Type B pancreatic cell (in vitro differentiated cells): ENCODE measurements around the gene ARHGEF4. TPM values are rescaled to one million over a fixed set of nuclear protein-coding genes. Genes with fewer than 3 reads are reported as not detected.
A peak's percentile ranks its signal among the peaks of the same experiment; 100 is the strongest.

Experiments used
- DNase-seq: peaks from one replicate; pipeline ENCODE4 v3.0.0; 2021; ENCODE audit warnings: mixed read lengths; ENCODE audit not compliant: unreplicated experiment; ENCODE audit errors: extremely low spot score
- H3K27ac Mint-ChIP-seq: 2 replicates; pipeline ENCODE4 v1.8.0; 2021; ENCODE audit warnings: mild to moderate bottlenecking, mixed read lengths
- H3K27me3 Mint-ChIP-seq: 2 replicates; pipeline ENCODE4 v1.8.0; 2021; ENCODE audit warnings: mixed read lengths
- H3K36me3 Mint-ChIP-seq: 2 replicates; pipeline ENCODE4 v1.8.0; 2021; ENCODE audit warnings: mixed read lengths
- H3K4me1 Mint-ChIP-seq: one replicate; pipeline ENCODE4 v1.8.0; 2021; ENCODE audit warnings: mixed read lengths; ENCODE audit not compliant: unreplicated experiment
- H3K4me3 Mint-ChIP-seq: 2 replicates; pipeline ENCODE4 v1.8.0; 2021; ENCODE audit warnings: mild to moderate bottlenecking, mixed read lengths
- H3K9me3 Mint-ChIP-seq: 2 replicates; pipeline ENCODE4 v1.8.0; 2021; ENCODE audit warnings: mixed read lengths
- CTCF ChIP-seq: fragments of 200-600 bp; sonication (generic); conservative IDR thresholded peaks from 2 replicates; pipeline ENCODE4 v1.5.0; 2021; ENCODE audit warnings: antibody characterized with exemption, mild to moderate bottlenecking
- total RNA-seq: library from RNA; stranded (reverse); gene quantifications from 2 replicates; pipeline ENCODE4 v1.2.1, GENCODE V29; 2021; ENCODE audit warnings: low replicate concordance

Gene ARHGEF4
- total RNA-seq, 1 donor from 2014 or later = 31.4 TPM

GRCh38 chr2:130915595-130916437, 79.1 kb downstream of the ARHGEF4 start:
- H3K4me1 Mint-ChIP-seq = peaks cover 8% of the 10 kb centered on the region

GRCh38 chr2:130916438-130916705, 79.7 kb downstream of the ARHGEF4 start:
- no peaks in the 10 kb centered on the region for H3K9me3 Mint-ChIP-seq
- H3K27me3 Mint-ChIP-seq = no peaks in the 10 kb centered on the region
- DNase-seq = no peak
- no peak overlapping the region for H3K27ac Mint-ChIP-seq
- no peaks in the 10 kb centered on the region for H3K36me3 Mint-ChIP-seq
- H3K4me3 Mint-ChIP-seq = no peak overlapping the region
- peaks cover 7% of the 10 kb centered on the region for H3K4me1 Mint-ChIP-seq
- no peak for TF ChIP-seq CTCF

More at GRCh38 chr2:130915595-130916437, 79.1 kb downstream of the ARHGEF4 start:
- Mint-ChIP-seq H3K9me3 (no peaks in the 10 kb centered on the region), H3K4me3 (no peak overlapping the region), H3K27me3 (no peaks in the 10 kb centered on the region), H3K36me3 (no peaks in the 10 kb centered on the region), H3K27ac (no peak overlapping the region)
- TF ChIP-seq CTCF = no peak
- no peak for DNase-seq

- H3K4me1 Mint-ChIP-seq = peaks cover 6% of the 10 kb centered on the region
- H3K9me3 Mint-ChIP-seq = no peaks in the 10 kb centered on the region
- H3K27ac Mint-ChIP-seq = no peak overlapping the region
- DNase-seq = no peak
- no peaks in the 10 kb centered on the region for H3K36me3 Mint-ChIP-seq
- no peak for TF ChIP-seq CTCF
- no peaks in the 10 kb centered on the region for H3K27me3 Mint-ChIP-seq
- H3K4me3 Mint-ChIP-seq = no peak overlapping the region
These were observed 80.4 kb downstream of the ARHGEF4 start for GRCh38 chr2:130917006-130917688.

- no peaks in the 10 kb centered on the region for H3K4me1 Mint-ChIP-seq
- no peak for TF ChIP-seq CTCF
- no peak for DNase-seq
These were observed 81.7 kb downstream of the ARHGEF4 start for GRCh38 chr2:130918393-130918792.

GRCh38 chr2:130920415-130921163, 83.9 kb downstream of the ARHGEF4 start:
- peak; percentile 95 for TF ChIP-seq CTCF
- peaks cover 1% of the 10 kb centered on the region for H3K27me3 Mint-ChIP-seq
- H3K36me3 Mint-ChIP-seq = no peaks in the 10 kb centered on the region
- H3K4me1 Mint-ChIP-seq = no peaks in the 10 kb centered on the region
- H3K9me3 Mint-ChIP-seq = no peaks in the 10 kb centered on the region
- no peak overlapping the region for H3K27ac Mint-ChIP-seq
- DNase-seq = peak; percentile 82
- no peak overlapping the region for H3K4me3 Mint-ChIP-seq

More at GRCh38 chr2:130918393-130918792, 81.7 kb downstream of the ARHGEF4 start:
- Mint-ChIP-seq H3K9me3 (no peaks in the 10 kb centered on the region), H3K27ac (no peak overlapping the region), H3K27me3 (no peaks in the 10 kb centered on the region), H3K36me3 (no peaks in the 10 kb centered on the region), H3K4me3 (no peak overlapping the region)
